EH (cell line): ENCODE results near the gene ZNF260.
A peak's percentile ranks its signal among the peaks of the same experiment; 100 is the strongest.

Experiments
- DNase-seq: peaks from one replicate; pipeline ENCODE4 v3.0.0-alpha.2; 2015; ENCODE audit warnings: low read depth

ZNF260 gene

GRCh38 chr19:36489920-36490415 lies 38.1 kb downstream of the ZNF260 start:
- DNase-seq: peak; percentile 97

DNA sequence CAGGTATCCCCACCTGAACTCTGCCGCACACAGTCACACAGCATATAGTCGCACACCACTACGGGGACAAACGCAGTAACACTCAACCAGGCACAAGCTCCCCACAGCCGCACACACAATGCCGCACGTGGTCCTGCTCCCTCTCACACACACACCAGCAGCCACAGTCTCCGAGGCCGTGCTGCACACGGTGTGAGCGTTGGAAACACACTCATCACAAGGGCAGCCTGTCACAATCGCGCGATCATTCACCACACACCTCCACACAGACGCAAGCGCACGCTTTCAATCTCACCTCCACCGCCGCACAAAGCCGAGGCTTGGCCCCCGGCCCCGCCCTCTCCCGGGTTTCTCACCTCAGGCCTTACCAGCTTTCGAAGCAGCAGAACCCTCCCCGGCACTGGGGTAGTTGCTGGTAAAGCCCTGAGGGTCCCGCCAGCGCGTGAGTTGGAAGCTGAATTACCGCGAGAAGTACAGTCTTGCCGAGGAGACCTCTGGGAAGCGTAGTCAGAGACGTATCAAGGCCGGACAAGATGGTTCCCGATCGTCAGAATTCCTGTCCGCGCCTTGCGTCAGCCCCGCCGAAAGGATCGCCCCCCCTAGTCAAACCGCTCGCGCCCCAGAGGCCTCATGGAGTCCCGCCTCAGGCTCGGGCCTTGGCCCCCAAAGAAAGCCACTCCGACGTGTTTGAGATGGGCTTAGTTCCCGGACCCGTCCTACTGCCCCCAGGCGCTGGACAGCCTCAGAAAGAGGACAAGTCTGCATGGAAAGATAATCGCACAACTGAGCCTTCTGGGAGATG lies 38.8 kb downstream of the ZNF260 start, which contains the start of gene ZNF566:
ZNF566 (minus strand) TSS at position 444 of the 802 bp plus-strand sequence. CDS start 13,004 bp downstream, outside the sequence.
- peak; percentile 96 for DNase-seq

- no peak for DNase-seq
These were observed 39.3 kb downstream of the ZNF260 start for GRCh38 chr19:36488846-36489117.

DNA sequence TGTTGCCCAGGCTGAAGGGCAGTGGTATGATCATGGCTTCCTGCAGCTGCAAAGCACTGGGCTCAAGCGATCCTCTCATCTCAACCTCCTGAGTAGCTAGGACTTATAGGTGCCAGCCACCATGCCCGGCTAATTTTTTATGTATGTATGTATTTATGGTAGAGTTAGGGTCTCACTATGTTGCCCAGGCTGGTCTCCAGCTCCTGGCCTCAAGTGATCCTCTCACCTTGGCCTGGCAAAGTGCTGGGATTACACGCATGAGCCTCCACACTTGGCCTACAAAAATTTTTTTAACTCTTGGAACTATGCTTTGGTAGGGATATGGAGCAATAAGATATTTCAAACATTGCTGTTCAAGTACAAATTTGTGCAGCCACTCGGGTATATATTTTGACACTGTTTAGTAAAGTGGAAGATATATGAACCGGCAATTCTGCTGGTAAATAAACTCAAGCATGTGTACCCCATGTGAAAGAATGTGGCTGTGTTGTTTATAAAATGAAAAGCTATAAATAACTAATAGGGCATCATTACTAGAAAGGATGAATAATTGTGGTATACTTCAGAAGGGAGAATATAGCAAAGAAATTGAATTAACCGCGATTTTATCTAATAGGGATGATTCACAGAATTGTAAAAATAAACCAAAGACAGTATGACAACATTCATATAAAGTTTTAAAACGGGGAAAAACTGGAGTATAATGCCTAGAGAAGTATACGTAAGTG lies 39.8 kb downstream of the ZNF260 start:
- DNase-seq: peak; percentile 63

DNA sequence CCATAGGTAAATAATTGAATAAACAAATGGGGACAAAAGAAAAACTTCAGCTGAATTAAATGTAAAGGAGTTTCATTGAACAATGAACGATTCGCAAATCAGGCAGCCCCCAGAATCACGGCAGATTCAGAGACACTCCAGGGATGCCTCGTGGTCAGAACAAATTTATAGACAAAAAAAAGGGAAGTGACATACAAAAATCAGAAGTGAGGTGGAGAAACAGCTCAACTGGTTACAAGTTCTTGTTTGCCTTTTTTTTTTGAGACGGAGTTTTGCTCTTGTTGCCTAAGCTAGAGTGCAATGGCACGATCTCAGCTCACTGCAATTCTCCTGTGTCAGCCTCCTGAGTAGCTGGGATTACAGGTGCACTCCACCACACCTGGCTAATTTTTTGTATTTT lies 44.4 kb downstream of the ZNF260 start:
- DNase-seq: no peak

DNA sequence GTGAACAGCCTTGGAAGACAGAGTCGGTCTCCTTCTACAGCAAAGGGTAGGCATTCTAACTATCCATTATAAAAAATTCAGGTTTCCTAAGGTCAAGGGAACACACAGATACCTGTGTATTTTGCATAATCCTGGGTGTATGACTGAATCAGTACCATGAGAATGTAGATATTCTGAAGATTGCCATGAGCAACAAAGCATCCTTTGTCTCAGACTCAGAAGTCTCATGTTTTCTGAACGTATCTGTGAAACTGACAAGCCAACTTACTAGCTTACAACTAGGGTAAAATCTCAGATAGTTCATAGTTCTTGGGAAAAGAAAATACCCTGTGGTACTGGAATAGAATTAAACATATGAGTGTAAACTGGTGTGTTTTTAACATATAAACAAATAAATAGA lies 45.2 kb downstream of the ZNF260 start:
- no peak for DNase-seq
